Activated T-helper 17 cell treated with anti-CD3 and anti-CD28 coated beads, Interleukin-2, amount 50 U/mL, for 72 hours (primary cell): ENCODE measurements around the gene LAIR2. TPM values are rescaled to one million over a fixed set of nuclear protein-coding genes. Genes with fewer than 3 reads are reported as not detected.

Source experiments
- ATAC-seq: fragments of 150-1000 bp; cut with Tn5 transposase; replicated peaks from 2 replicates; pipeline ENCODE4 v1.10.0; 2021; ENCODE audit warnings: mild to moderate bottlenecking, moderate library complexity
- H3K27ac Mint-ChIP-seq: one replicate; pipeline ENCODE4 v1.8.0; 2022; ENCODE audit warnings: mixed read lengths
- H3K27me3 Mint-ChIP-seq: one replicate; pipeline ENCODE4 v1.8.0; 2022; ENCODE audit warnings: mixed read lengths
- H3K36me3 Mint-ChIP-seq: one replicate; pipeline ENCODE4 v1.8.0; 2022; ENCODE audit warnings: low read depth, mild to moderate bottlenecking, mixed read lengths
- H3K4me1 Mint-ChIP-seq: one replicate; pipeline ENCODE4 v1.8.0; 2022; ENCODE audit warnings: mixed read lengths
- H3K4me3 Mint-ChIP-seq: one replicate; pipeline ENCODE4 v1.8.0; 2022; ENCODE audit warnings: mild to moderate bottlenecking, mixed read lengths
- H3K9me3 Mint-ChIP-seq: one replicate; pipeline ENCODE4 v1.8.0; 2022; ENCODE audit warnings: mixed read lengths
- total RNA-seq, 2 donors: library from RNA; stranded (reverse); gene quantifications; one replicate each; pipeline ENCODE4 v1.2.3, GENCODE V29; 2022

Gene LAIR2
- total RNA-seq, 2 donors from 2014 or later = 0.66 TPM; not detected in 1

DNA sequence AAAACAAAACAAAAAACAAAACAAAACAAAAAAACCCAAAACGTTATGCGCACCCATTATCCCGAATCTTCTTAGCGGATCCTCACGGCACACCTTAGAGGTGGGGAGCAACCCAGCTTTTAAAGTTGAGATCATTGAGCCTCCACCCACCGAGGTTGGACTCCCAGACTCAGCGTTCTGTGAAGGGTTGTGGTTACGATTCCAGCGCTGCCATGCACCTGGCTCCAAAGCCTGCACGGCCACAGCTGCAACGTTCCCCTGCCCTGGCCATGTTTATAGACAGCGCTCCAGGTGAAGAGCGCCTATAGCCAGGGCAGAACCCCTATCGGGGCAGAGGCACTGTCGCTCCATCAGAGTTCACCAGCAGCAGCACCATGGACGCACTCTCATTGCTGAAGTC, 52.3 kb downstream of the LAIR2 start:
- Mint-ChIP-seq H3K9me3 (peaks cover 4% of the 10 kb centered on the region), H3K4me1 (no peaks in the 10 kb centered on the region), H3K27me3 (peaks cover 16% of the 10 kb centered on the region), H3K4me3 (no peak overlapping the region), H3K36me3 (no peaks in the 10 kb centered on the region), H3K27ac (no peak overlapping the region)
- no peak for ATAC-seq

DNA sequence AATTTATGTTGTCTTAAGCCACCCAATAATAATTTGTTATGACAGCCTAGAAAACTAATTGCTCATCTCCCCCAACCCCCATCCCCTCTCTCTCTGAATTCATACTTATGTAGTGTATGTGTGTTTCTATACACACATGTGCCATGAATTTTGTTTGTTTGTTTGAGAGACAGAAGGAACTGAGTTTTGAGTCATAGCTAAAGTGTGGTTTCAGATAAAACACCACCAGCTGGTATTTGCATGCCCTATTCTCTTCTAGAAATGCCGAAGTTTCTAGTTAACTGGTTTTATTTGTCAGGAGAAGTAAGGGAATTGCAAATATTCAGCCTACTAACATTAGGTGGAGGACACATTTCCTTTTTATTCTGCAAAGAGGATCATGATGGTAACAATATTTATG, 53.6 kb downstream of the LAIR2 start:
- Mint-ChIP-seq H3K4me3 (no peak overlapping the region), H3K4me1 (no peaks in the 10 kb centered on the region), H3K27ac (no peak overlapping the region), H3K36me3 (no peaks in the 10 kb centered on the region), H3K27me3 (peaks cover 16% of the 10 kb centered on the region), H3K9me3 (peaks cover 4% of the 10 kb centered on the region)
- ATAC-seq = no peak

GRCh38 chr19:54558339-54558738, 55.7 kb downstream of the LAIR2 start:
- Mint-ChIP-seq H3K27me3 (peaks cover 9% of the 10 kb centered on the region), H3K4me3 (no peak overlapping the region), H3K4me1 (no peaks in the 10 kb centered on the region), H3K9me3 (no peaks in the 10 kb centered on the region), H3K27ac (no peak overlapping the region), H3K36me3 (no peaks in the 10 kb centered on the region)
- ATAC-seq = no peak

Other genes with a start within 250 kb of the LAIR2 start
- not detected for gene LILRB5, start 245.6 kb upstream of the LAIR2 start, total RNA-seq
- not detected for gene LILRB2, start 221.7 kb upstream of the LAIR2 start, total RNA-seq
- gene LILRA5, start 189.7 kb upstream of the LAIR2 start, total RNA-seq = not detected
- gene LILRA4, start 163.7 kb upstream of the LAIR2 start, total RNA-seq = not detected
- gene LAIR1, start 137.9 kb upstream of the LAIR2 start, total RNA-seq = 10 to 100 TPM in 1 of 2 donors, 1 to 10 TPM in 1; 2.2 to 15.6 TPM
- under 1 TPM in 1 of 2 donors, not detected in 1; 0.40 TPM for gene TTYH1, start 87.4 kb upstream of the LAIR2 start, total RNA-seq
- gene LENG8, start 53.6 kb upstream of the LAIR2 start, total RNA-seq = 100 to 1,000 TPM; 153 to 200 TPM
- 1 to 10 TPM; 3.1 to 4.4 TPM for gene LENG9, start 39.1 kb upstream of the LAIR2 start, total RNA-seq
- not detected for gene CDC42EP5, start 29.5 kb upstream of the LAIR2 start, total RNA-seq
- gene LILRA2, start 71.0 kb downstream of the LAIR2 start, total RNA-seq = not detected
- not detected for gene LILRA1, start 90.8 kb downstream of the LAIR2 start, total RNA-seq
- under 1 TPM in 1 of 2 donors, not detected in 1; 0.37 TPM for gene LILRB1, start 127.7 kb downstream of the LAIR2 start, total RNA-seq
- gene LILRB4, start 160.2 kb downstream of the LAIR2 start, total RNA-seq = not detected
- gene KIR3DL3, start 221.6 kb downstream of the LAIR2 start, total RNA-seq = not detected
- not detected for gene KIR2DL3, start 235.7 kb downstream of the LAIR2 start, total RNA-seq